Loucy (cell line): ENCODE measurements around the gene TOE1.

ENCODE experiments used
- H2AFZ ChIP-seq: fragments of 200-600 bp; sonication (generic); 2 replicates; pipeline ENCODE4 v1.6.0; 2016; ENCODE audit warnings: antibody characterized with exemption, mild to moderate bottlenecking, low read length, moderate library complexity
- H3F3A ChIP-seq: fragments of 200-600 bp; 2 replicates; pipeline ENCODE4 v1.6.0; 2016; ENCODE audit warnings: antibody characterized with exemption, low read depth, mild to moderate bottlenecking
- H3K27me3 ChIP-seq: fragments of 200-600 bp; sonication (generic); 2 replicates; pipeline ENCODE4 v1.6.1; 2014; ENCODE audit warnings: low read length, mild to moderate bottlenecking; ENCODE audit not compliant: insufficient read depth, poor library complexity, severe bottlenecking
- H3K36me3 ChIP-seq: fragments of 200-600 bp; sonication (generic); 2 replicates; pipeline ENCODE4 v1.6.1; 2016; ENCODE audit warnings: low read length; ENCODE audit not compliant: insufficient read depth
- H3K4me1 ChIP-seq: fragments of 200-600 bp; sonication (generic); 2 replicates; pipeline ENCODE4 v1.5.1; 2014; ENCODE audit warnings: low read length, mild to moderate bottlenecking; ENCODE audit not compliant: insufficient read depth, poor library complexity, severe bottlenecking
- H3K4me2 ChIP-seq: fragments of 200-600 bp; sonication (generic); 2 replicates; pipeline ENCODE4 v1.6.0; 2014; ENCODE audit warnings: antibody characterized with exemption, low read length, low read depth, mild to moderate bottlenecking; ENCODE audit not compliant: poor library complexity, severe bottlenecking
- H3K4me3 ChIP-seq: fragments of 200-600 bp; sonication (generic); 2 replicates; pipeline ENCODE4 v1.5.1; 2014; ENCODE audit warnings: low read length, mild to moderate bottlenecking, mixed read lengths; ENCODE audit not compliant: poor library complexity, severe bottlenecking
- H3K79me2 ChIP-seq: fragments of 200-600 bp; sonication (generic); 2 replicates; pipeline ENCODE4 v1.6.1; 2014; ENCODE audit warnings: low read length; ENCODE audit not compliant: insufficient read depth
- H3K9ac ChIP-seq: fragments of 200-600 bp; sonication (generic); 2 replicates; pipeline ENCODE4 v1.6.0; 2014; ENCODE audit warnings: mild to moderate bottlenecking, low read depth, low read length, moderate library complexity; ENCODE audit not compliant: poor library complexity, severe bottlenecking
- H3K9me2 ChIP-seq: fragments of 200-600 bp; sonication (generic); replicated peaks from 2 replicates; pipeline ENCODE4 v1.6.1; 2016; ENCODE audit warnings: low read depth, low read length, mixed read lengths
- H3K9me3 ChIP-seq: fragments of 200-600 bp; sonication (generic); 2 replicates; pipeline ENCODE4 v1.6.1; 2014; ENCODE audit warnings: mild to moderate bottlenecking, antibody characterized with exemption, low read length, low read depth; ENCODE audit not compliant: insufficient read depth
- H4K20me1 ChIP-seq: fragments of 200-600 bp; sonication (generic); 2 replicates; pipeline ENCODE4 v1.6.0; 2014; ENCODE audit warnings: antibody characterized with exemption, low read length, mild to moderate bottlenecking; ENCODE audit not compliant: insufficient read depth, poor library complexity, severe bottlenecking
- EZH2phosphoT487 ChIP-seq: fragments of 200-600 bp; IDR thresholded peaks from 2 replicates; pipeline ENCODE4 v1.6.1; 2018; ENCODE audit warnings: antibody characterized with exemption, mild to moderate bottlenecking, moderate library complexity, borderline replicate concordance
- TF ChIP-seq, protein P1 (sequence below): fragments of 200-600 bp; sonication (generic); conservative IDR thresholded peaks from 2 replicates; pipeline ENCODE4 v1.5.1; 2014; ENCODE audit warnings: mild to moderate bottlenecking, antibody characterized with exemption, low read length

Gene TOE1

GRCh38 chr1:45378184-45378583 lies 38.2 kb downstream of the TOE1 start:
- Histone ChIP-seq H3K9me2 (no peaks in the 10 kb centered on the region), H3K4me3 (no peak overlapping the region), H4K20me1 (no peaks in the 10 kb centered on the region), H3K9ac (no peak overlapping the region), H3K4me2 (no peak overlapping the region), H3K9me3 (no peaks in the 10 kb centered on the region), H3K36me3 (no peaks in the 10 kb centered on the region), H3K27me3 (no peaks in the 10 kb centered on the region), H3F3A (no peaks in the 10 kb centered on the region), H3K79me2 (no peaks in the 10 kb centered on the region), H2AFZ (no peak overlapping the region), H3K4me1 (peaks cover 3% of the 10 kb centered on the region)
- no peak for TF ChIP-seq EZH2phosphoT487
- TF ChIP-seq, protein P1, sequence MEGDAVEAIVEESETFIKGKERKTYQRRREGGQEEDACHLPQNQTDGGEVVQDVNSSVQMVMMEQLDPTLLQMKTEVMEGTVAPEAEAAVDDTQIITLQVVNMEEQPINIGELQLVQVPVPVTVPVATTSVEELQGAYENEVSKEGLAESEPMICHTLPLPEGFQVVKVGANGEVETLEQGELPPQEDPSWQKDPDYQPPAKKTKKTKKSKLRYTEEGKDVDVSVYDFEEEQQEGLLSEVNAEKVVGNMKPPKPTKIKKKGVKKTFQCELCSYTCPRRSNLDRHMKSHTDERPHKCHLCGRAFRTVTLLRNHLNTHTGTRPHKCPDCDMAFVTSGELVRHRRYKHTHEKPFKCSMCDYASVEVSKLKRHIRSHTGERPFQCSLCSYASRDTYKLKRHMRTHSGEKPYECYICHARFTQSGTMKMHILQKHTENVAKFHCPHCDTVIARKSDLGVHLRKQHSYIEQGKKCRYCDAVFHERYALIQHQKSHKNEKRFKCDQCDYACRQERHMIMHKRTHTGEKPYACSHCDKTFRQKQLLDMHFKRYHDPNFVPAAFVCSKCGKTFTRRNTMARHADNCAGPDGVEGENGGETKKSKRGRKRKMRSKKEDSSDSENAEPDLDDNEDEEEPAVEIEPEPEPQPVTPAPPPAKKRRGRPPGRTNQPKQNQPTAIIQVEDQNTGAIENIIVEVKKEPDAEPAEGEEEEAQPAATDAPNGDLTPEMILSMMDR, result no peak

- Histone ChIP-seq H3F3A (0 out of 2 replicates have a peak, but pooled peaks cover 3% of the 10 kb centered on the region), H3K9me2 (no peaks in the 10 kb centered on the region), H3K4me1 (no peaks in the 10 kb centered on the region), H3K4me2 (no peak overlapping the region), H3K9ac (no peak overlapping the region), H3K36me3 (no peaks in the 10 kb centered on the region), H4K20me1 (no peaks in the 10 kb centered on the region), H3K4me3 (no peak overlapping the region), H2AFZ (no peak overlapping the region), H3K79me2 (no peaks in the 10 kb centered on the region), H3K27me3 (no peaks in the 10 kb centered on the region), H3K9me3 (no peaks in the 10 kb centered on the region)
- TF ChIP-seq, protein P1, result no peak
- TF ChIP-seq EZH2phosphoT487, result no peak
Observed at GRCh38 chr1:45379524-45379923, 39.6 kb downstream of the TOE1 start.

DNA sequence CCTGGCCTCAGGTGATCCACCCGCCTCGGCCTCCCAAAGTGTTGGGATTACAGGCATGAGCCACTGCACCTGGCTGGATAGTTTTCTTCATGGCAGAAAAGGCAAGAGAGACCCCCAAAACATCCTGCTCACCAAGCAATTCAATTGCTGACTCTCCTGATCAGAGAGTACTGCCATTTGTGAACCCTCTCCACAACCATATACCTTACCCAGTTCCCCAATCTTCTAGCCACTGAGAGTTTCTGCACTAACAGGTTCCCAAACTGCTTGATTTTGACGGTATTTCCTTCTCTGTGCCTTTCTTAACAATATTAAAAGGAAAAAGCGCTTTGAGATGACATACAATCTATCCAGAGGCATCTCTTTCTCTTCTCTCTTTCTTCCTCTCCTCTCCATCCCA lies 40.2 kb downstream of the TOE1 start:
- TF ChIP-seq, protein P1, result no peak
- no peak for TF ChIP-seq EZH2phosphoT487
- no peaks in the 10 kb centered on the region for H4K20me1 ChIP-seq
- no peaks in the 10 kb centered on the region for H3K9me2 ChIP-seq
- H2AFZ ChIP-seq, result no peak overlapping the region
- no peak overlapping the region for H3K4me2 ChIP-seq
- H3K27me3 ChIP-seq, result no peaks in the 10 kb centered on the region
- no peaks in the 10 kb centered on the region for H3K4me1 ChIP-seq
- H3K4me3 ChIP-seq, result no peak overlapping the region
- 0 out of 2 replicates have a peak, but pooled peaks cover 3% of the 10 kb centered on the region for H3F3A ChIP-seq
- H3K9ac ChIP-seq, result no peak overlapping the region
- no peaks in the 10 kb centered on the region for H3K79me2 ChIP-seq
- H3K9me3 ChIP-seq, result no peaks in the 10 kb centered on the region
- no peaks in the 10 kb centered on the region for H3K36me3 ChIP-seq
